Sigmoid colon (tissue), 4 donors: ENCODE data around the gene ZNF215.

Experiments used
- CTCF ChIP-seq, 4 experiments: fragments of 450-650 bp in 3 of 4; fragments of 200-600 bp in 1 of 4; IDR thresholded peaks; one replicate each; pipeline ENCODE4 v1.5.1; 2016 to 2019; ENCODE audit warnings: antibody characterized with exemption in 4 of 4, mild to moderate bottlenecking in 3 of 4, moderate library complexity in 2 of 4
- POLR2AphosphoS5 ChIP-seq, 4 donors: sonication (generic); formaldehyde crosslinking; IDR thresholded peaks; one replicate each; pipeline ENCODE4 v1.6.1; 2017; ENCODE audit warnings: antibody characterized with exemption in 4 of 4

- TF ChIP-seq CTCF (IDR thresholded peaks at IDR 0.05) (no peak), POLR2AphosphoS5 (IDR thresholded peaks at IDR 0.05) (no peak)
Measured at GRCh38 chr11:6979365-6979764, 53.1 kb downstream of the ZNF215 start.
